ENCODE measurements around the gene VSTM5.
"Not testable (repeated sequence)": the region's sequence is repeated elsewhere in the genome, so short reads cannot be mapped to it uniquely, and the experiment has no call there.

Gene VSTM5

GRCh38 chr11:93850594-93851018 lies at the start of gene VSTM5:
TSS of gene VSTM5 (minus strand) at chr11:93850618. CDS start at chr11:93850502, 116 bp downstream.
- no peak for FAIRE-seq

- FAIRE-seq = no peak
Measured at GRCh38 chr11:93895106-93895862, 44.9 kb upstream of the VSTM5 start.

DNA sequence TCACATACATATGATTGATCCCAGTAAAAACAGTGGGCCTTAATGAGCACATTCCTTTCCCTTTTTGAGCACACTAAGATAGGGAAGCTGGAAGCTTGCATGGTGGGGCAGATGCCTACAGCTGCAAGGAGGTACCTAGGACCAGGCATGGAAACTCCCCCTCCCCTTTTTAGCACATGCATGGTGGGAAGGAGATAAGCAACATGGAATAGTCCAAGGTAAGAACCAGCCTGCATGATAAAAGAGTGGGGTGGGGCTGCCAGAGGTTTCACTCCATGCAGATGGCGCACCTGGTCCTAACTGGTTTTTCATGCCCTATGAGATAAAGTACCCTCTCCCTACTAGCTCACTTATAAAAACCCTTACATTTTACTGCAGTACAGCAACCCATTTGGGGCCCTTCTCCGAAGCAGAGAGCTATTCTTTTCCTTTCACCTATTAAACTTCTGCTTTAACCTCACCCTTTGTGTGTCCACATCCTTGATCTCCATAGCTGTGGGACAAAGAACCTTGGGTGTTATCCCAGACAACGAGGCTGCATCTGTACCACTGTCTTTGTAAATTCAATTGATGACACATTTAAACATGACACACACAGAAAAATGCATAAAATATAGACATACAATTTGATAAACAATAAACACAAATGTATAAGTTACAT lies 40.1 kb upstream of the VSTM5 start:
- FAIRE-seq = no peak

- no peak for FAIRE-seq
Measured at GRCh38 chr11:93887111-93887510, 36.7 kb upstream of the VSTM5 start.

- not testable (repeated sequence) for FAIRE-seq
Measured at GRCh38 chr11:93879114-93879513, 28.7 kb upstream of the VSTM5 start.

GRCh38 chr11:93875637-93876036 lies 25.2 kb upstream of the VSTM5 start:
- no peak for FAIRE-seq

DNA sequence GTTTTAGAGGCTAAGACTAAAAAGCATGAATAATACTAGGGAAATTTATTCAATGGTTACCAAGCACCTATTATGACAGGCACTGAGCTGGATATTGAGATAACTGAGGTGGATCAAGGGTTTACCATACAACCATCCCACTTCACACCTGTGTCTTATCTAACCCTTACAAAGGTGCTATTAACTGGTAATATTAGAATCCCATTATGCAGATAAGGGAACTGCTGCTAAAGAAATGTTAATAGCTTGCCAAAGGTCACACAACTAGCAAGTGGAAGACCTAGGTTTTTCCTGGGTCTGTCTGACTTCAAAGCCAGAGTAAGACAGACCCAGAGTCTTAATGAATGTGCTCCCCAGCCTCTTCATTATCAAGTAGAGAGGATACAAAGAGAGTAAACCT lies 21.1 kb upstream of the VSTM5 start:
- FAIRE-seq = no peak

DNA sequence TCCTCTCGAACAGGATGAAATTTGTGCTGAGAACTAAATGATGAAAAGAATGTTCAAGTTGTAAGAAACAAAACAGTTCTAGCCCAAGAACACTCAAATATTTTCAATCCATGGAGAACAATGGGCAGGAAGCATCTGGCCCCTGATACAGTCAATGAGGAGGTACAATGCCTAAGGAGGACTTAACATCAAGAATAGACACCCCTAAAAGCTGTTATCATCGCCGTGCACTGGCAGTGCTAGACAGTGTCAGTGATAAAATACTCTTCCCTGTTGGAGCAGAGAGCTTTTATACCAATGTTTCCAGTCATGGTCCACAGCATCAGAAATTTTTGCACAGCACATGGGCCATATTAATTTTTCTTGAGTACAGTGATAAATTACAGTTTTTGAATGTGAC lies 20.2 kb upstream of the VSTM5 start:
- no peak for FAIRE-seq

- no peak for FAIRE-seq
Measured at GRCh38 chr11:93869830-93870229, 19.4 kb upstream of the VSTM5 start.

- FAIRE-seq = not testable (repeated sequence)
Measured at GRCh38 chr11:93868404-93868803, 18.0 kb upstream of the VSTM5 start.

GRCh38 chr11:93861808-93862207 lies 11.4 kb upstream of the VSTM5 start:
- FAIRE-seq = no peak

GRCh38 chr11:93858121-93858775 lies 7.8 kb upstream of the VSTM5 start:
- FAIRE-seq = no peak

DNA sequence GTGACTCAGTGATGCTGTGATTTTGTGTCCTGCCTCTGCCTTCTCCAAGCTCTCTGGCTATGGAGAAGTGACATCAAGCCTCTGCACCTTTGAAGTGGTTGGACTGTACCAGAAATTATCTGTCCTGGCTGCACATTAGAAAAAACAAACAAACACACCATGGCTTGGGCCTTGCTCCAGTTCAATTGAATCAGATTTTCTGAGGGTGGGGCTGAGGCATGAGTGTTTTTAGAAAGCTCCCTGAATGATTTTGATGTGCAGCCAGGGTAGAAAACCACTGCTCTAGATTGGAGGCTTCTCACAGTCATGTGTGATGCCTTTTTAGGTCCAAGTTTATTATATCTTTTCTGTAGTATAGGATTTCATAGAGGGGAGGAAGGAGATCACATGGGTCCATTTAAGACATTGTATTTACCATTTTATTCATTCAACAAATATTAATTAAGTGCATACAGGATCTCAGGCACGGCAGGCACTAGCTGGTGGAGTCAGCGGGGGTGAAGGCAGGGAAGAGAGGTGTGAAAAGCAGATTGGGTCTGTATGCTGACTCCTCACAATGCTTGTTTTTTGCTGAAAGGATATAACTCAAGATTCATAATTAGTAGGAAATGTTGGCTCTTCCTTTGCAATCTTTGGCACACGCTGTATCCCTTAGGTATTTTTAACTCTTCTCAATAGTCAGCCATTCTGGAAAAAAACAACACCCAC lies 7.1 kb upstream of the VSTM5 start:
- FAIRE-seq = no peak

DNA sequence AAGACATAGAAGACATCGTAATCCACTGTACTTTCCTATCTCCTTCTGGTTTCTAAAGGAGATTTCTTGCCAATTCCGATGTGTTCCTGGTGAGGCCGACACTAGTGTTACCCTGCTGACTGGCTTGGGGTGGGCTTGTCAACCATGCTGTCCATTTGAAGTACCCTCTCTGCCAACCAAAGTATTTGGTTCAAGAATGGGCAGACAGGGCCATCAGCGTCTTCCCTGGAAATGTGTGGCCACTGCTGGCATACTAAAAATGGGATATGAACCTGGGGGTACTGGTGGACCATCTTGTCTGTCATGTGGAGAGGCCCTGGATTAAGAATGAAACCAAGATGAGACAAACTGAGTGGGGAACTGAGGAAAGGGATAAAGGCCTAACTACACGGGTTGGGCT lies 1.8 kb upstream of the VSTM5 start:
- no peak for FAIRE-seq

GRCh38 chr11:93849751-93850593 lies 446 bp downstream of the VSTM5 start:
- no peak for FAIRE-seq

DNA sequence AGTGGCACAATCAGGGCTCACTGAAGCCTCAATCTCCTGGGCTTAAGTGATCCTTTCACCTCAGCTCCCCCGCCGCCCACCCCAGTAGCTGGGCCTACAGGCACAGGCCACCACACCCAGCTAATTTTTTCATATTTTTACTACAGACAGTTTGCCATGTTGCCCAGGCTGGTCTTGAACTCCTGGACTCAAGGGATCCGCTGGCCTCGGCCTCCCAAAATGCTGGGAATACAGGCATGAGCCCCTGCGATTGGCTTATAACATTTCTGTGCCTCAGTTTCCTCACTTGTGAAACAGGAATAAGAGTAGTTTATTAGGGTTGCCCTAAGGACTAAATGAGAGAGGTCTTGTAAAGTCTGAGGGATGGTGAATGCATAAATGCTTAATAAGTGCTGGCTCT lies 1.2 kb downstream of the VSTM5 start:
- FAIRE-seq = no peak

GRCh38 chr11:93846411-93846810 lies 4.0 kb downstream of the VSTM5 start:
- no peak for FAIRE-seq

DNA sequence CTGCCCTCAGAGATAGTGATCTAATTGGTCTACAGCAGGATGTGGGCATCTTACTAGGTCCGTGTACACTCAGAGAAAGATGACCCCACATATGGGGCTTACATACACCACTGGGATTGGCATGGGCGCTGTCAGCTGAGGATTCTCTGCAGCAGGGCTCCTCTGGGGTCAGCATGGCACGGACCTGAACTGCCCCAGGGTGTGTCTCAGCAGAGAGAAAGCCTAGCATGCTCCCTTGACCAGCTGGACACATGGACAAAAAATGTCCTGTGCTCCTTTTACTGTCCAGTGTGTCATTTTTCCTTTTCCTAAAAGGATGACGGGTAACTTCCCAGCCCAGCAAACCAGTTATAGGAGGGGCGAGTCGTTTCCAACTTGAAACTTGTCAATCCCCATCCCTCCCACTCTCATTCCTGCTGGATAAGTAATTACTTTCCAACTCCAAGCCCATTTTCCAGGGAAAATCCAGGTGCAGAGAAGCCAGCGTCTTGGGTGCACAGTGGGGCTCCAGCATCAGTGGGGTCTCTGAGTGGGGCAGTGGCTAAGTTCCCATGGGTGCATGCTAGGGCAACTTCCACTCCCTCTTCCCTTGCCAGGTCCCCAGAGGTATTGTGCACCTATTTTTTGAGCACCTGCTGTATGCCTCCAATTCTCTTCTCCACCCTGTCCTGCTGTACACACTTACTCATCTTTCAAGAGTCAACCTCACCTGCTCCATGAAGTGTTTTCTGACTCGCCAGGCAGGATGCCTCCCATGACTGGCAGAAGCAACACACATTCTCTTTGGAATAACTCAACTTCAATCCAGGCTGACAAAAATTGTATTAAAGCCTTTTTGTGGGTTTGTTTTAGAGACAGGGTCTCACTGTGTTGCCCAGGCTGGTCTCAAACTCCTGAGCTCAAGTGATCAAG lies 5.0 kb downstream of the VSTM5 start:
- FAIRE-seq = no peak

- no peak for FAIRE-seq
Measured at GRCh38 chr11:93844568-93844967, 5.8 kb downstream of the VSTM5 start.

DNA sequence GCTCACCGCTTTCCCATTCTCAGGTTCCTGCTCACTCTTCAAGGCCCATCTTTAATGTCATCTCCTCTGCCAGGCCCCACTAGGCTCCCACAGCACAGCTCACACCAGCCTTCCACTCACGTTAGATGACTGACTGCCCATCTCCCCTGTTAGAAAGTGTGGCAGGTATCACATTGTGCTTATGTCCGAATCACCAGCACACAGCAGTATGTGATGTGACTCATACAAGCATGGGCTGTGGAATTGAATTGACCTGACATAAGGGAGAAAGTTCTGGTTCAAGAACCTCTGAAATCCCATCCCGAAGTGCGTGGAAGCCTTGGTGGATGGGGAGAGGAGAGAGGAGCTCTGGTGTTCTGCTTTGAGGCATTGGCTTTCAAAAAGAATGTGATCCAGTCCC lies 6.5 kb downstream of the VSTM5 start:
- FAIRE-seq = no peak

DNA sequence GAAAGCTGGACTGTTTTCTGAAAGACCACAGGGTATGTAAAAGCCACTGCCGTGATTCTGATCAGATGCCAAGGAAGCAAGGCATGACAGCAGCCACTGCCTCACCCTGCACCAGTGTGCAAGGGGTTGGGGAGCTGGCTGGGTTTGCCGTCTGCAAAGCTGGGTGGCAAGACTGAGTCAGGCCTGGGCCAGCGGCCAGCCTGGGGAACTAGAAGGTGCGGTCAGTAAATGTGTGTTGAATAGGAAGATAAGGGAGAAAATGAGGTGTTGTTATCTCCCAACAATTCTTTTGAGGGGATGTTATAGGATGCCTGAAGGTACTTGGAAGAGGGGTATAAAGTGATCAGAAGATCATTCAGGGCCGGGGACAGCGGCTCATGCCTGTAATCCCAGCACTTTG lies 8.0 kb downstream of the VSTM5 start:
- FAIRE-seq = no peak
